Stomach (tissue), 4 donors: ENCODE measurements around the gene CHST11.

ENCODE experiments used
- POLR2A ChIP-seq, 4 donors: fragments of 450-650 bp; IDR thresholded peaks; one replicate each; pipeline ENCODE4 v1.6.1; 2016; ENCODE audit warnings: antibody characterized with exemption in 4 of 4, control low read depth in 2 of 4, mild to moderate bottlenecking in 1 of 4, moderate library complexity in 1 of 4
- TF ChIP-seq, protein P1 (sequence below), 7 experiments: fragments of 450-650 bp in 4 of 7; fragments of 200-600 bp in 3 of 7; sonication (generic) in 3 of 7; IDR thresholded peaks; one replicate each; pipeline ENCODE4 v1.5.1; 2016 to 2019; ENCODE audit warnings: antibody characterized with exemption in 7 of 7, control low read depth in 2 of 7, mild to moderate bottlenecking in 1 of 7

DNA sequence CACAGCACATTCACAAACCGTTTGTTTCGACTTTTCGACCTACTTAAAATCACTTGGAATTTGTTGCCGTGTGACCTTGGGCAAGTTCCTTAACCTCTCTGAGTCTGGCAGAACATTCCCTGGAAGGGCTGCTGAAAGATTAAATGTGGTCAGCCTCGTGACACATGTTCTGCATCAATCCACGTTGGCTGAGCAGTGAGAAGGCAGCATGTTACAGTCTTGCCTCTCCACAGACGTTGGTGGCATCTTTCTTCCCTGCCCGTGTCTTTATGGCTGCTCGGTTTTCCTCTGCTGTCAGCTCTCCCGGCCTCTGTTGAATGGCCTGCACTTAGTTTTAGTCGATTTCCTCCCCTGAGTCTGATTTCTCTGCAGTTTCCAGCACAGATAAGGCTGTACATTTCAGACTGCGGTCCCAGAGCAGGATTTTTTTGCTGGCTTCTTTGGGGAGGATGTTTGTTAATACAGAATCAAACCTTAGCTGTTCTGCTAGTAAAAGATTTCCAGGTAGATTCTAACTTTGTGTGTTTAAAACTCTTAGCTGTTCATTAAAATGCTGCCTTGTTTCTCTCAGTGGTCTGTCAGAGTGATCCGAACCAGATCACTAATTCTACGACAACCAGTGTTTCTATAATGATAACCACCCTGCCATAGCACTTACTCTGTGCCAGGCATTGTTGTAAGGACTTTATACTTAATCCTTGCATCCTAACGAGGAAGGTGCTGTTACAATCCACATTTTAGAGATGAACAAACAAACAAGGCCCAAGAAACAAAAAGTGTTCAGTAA is 217.1 kb downstream of the CHST11 start:
- no peak for TF ChIP-seq POLR2A (IDR thresholded peaks at IDR 0.05)
- TF ChIP-seq, protein P1, sequence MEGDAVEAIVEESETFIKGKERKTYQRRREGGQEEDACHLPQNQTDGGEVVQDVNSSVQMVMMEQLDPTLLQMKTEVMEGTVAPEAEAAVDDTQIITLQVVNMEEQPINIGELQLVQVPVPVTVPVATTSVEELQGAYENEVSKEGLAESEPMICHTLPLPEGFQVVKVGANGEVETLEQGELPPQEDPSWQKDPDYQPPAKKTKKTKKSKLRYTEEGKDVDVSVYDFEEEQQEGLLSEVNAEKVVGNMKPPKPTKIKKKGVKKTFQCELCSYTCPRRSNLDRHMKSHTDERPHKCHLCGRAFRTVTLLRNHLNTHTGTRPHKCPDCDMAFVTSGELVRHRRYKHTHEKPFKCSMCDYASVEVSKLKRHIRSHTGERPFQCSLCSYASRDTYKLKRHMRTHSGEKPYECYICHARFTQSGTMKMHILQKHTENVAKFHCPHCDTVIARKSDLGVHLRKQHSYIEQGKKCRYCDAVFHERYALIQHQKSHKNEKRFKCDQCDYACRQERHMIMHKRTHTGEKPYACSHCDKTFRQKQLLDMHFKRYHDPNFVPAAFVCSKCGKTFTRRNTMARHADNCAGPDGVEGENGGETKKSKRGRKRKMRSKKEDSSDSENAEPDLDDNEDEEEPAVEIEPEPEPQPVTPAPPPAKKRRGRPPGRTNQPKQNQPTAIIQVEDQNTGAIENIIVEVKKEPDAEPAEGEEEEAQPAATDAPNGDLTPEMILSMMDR (IDR thresholded peaks at IDR 0.05) = no peak
